Activated CD4-positive, alpha-beta T cell treated with anti-CD3 and anti-CD28 coated beads, Interleukin-2, amount 10 ng/mL, durations not matched to agents 24 days and 14 days (primary cell): ENCODE measurements around the gene TOMM20. TPM values are rescaled to one million over a fixed set of nuclear protein-coding genes. Genes with fewer than 3 reads are reported as not detected.
"Not testable (repeated sequence)": the region's sequence is repeated elsewhere in the genome, so short reads cannot be mapped to it uniquely, and the experiment has no call there.

Experiments used
- DNase-seq: peaks from one replicate; pipeline ENCODE4 v3.0.0; 2022
- H3K27ac Mint-ChIP-seq: one replicate; pipeline ENCODE4 v1.8.0; 2022; ENCODE audit warnings: mild to moderate bottlenecking, mixed read lengths
- H3K27me3 Mint-ChIP-seq: one replicate; pipeline ENCODE4 v1.8.0; 2022; ENCODE audit warnings: mixed read lengths
- H3K36me3 Mint-ChIP-seq: one replicate; pipeline ENCODE4 v1.8.0; 2022; ENCODE audit warnings: low read depth, mild to moderate bottlenecking, mixed read lengths
- H3K4me1 Mint-ChIP-seq: one replicate; pipeline ENCODE4 v1.8.0; 2021; ENCODE audit warnings: mixed read lengths
- H3K4me3 Mint-ChIP-seq: one replicate; pipeline ENCODE4 v1.8.0; 2022; ENCODE audit warnings: mild to moderate bottlenecking, moderate library complexity, mixed read lengths
- H3K9me3 Mint-ChIP-seq: one replicate; pipeline ENCODE4 v1.8.0; 2021; ENCODE audit warnings: mixed read lengths
- intact Hi-C: fragments of 100-400 bp; cut with micrococcal nuclease; formaldehyde crosslinking; loops from one replicate; pipeline ENCODE4 v1.15.1; 2023
- total RNA-seq: library from RNA; stranded (reverse); gene quantifications from 2 replicates; pipeline ENCODE4 v1.2.3, GENCODE V29; 2022

The TOMM20 gene
- total RNA-seq, 1 donor from 2014 or later: 140 TPM

- H3K4me3 Mint-ChIP-seq, intact Hi-C loops, H3K9me3 Mint-ChIP-seq, H3K27me3 Mint-ChIP-seq, H3K27ac Mint-ChIP-seq, DNase-seq, H3K36me3 Mint-ChIP-seq, H3K4me1 Mint-ChIP-seq: not testable (repeated sequence)
Measured at GRCh38 chr1:235092045-235092406, 36.6 kb downstream of the TOMM20 start.

- intact Hi-C loops, H3K4me1 Mint-ChIP-seq, DNase-seq, H3K9me3 Mint-ChIP-seq, H3K4me3 Mint-ChIP-seq, H3K36me3 Mint-ChIP-seq, H3K27me3 Mint-ChIP-seq, H3K27ac Mint-ChIP-seq: not testable (repeated sequence)
Measured at GRCh38 chr1:235091319-235092044, 37.2 kb downstream of the TOMM20 start.

- Mint-ChIP-seq H3K4me3 (no peak overlapping the region), H3K9me3 (no peaks in the 10 kb centered on the region), H3K27ac (no peak overlapping the region), H3K27me3 (no peaks in the 10 kb centered on the region), H3K4me1 (peaks cover 9% of the 10 kb centered on the region), H3K36me3 (no peaks in the 10 kb centered on the region)
- no peak for DNase-seq
- intact Hi-C loops: no loop called here
Measured at GRCh38 chr1:235090406-235091069, 38.1 kb downstream of the TOMM20 start.

- H3K4me1 Mint-ChIP-seq: peaks cover 8% of the 10 kb centered on the region
- DNase-seq: no peak
- no peak overlapping the region for H3K27ac Mint-ChIP-seq
- H3K36me3 Mint-ChIP-seq: no peaks in the 10 kb centered on the region
- H3K9me3 Mint-ChIP-seq: no peaks in the 10 kb centered on the region
- H3K27me3 Mint-ChIP-seq: no peaks in the 10 kb centered on the region
- H3K4me3 Mint-ChIP-seq: no peak overlapping the region
- intact Hi-C loops: no loop called here
Measured at GRCh38 chr1:235088907-235089306, 39.7 kb downstream of the TOMM20 start.

GRCh38 chr1:235088430-235088829, 40.2 kb downstream of the TOMM20 start:
- intact Hi-C loops: no loop called here
- H3K9me3 Mint-ChIP-seq: no peaks in the 10 kb centered on the region
- peaks cover 9% of the 10 kb centered on the region for H3K4me1 Mint-ChIP-seq
- no peaks in the 10 kb centered on the region for H3K27me3 Mint-ChIP-seq
- no peaks in the 10 kb centered on the region for H3K36me3 Mint-ChIP-seq
- no peak overlapping the region for H3K4me3 Mint-ChIP-seq
- no peak overlapping the region for H3K27ac Mint-ChIP-seq
- DNase-seq: no peak

GRCh38 chr1:235087906-235088305, 40.7 kb downstream of the TOMM20 start:
- Mint-ChIP-seq H3K27me3 (no peaks in the 10 kb centered on the region), H3K4me3 (no peak overlapping the region), H3K4me1 (peaks cover 14% of the 10 kb centered on the region), H3K9me3 (no peaks in the 10 kb centered on the region), H3K27ac (no peak overlapping the region), H3K36me3 (no peaks in the 10 kb centered on the region)
- intact Hi-C loops: no loop called here
- no peak for DNase-seq

- H3K27me3 Mint-ChIP-seq, DNase-seq, H3K27ac Mint-ChIP-seq, H3K4me3 Mint-ChIP-seq, H3K36me3 Mint-ChIP-seq, intact Hi-C loops, H3K9me3 Mint-ChIP-seq: not testable (repeated sequence)
- H3K4me1 Mint-ChIP-seq: peaks cover 23% of the 10 kb centered on the region
Measured at GRCh38 chr1:235085411-235086117, 43.1 kb downstream of the TOMM20 start.

GRCh38 chr1:235080788-235081187, 47.8 kb downstream of the TOMM20 start:
- H3K4me3 Mint-ChIP-seq, intact Hi-C loops, H3K27me3 Mint-ChIP-seq, H3K36me3 Mint-ChIP-seq, DNase-seq, H3K9me3 Mint-ChIP-seq: not testable (repeated sequence)
- Mint-ChIP-seq H3K27ac (peak overlapping the region; percentile 69), H3K4me1 (peaks cover 26% of the 10 kb centered on the region)

GRCh38 chr1:235080297-235080657, 48.4 kb downstream of the TOMM20 start:
- DNase-seq, intact Hi-C loops, H3K36me3 Mint-ChIP-seq, H3K27me3 Mint-ChIP-seq, H3K9me3 Mint-ChIP-seq: not testable (repeated sequence)
- peak overlapping the region; percentile 69 for H3K27ac Mint-ChIP-seq
- peaks cover 31% of the 10 kb centered on the region for H3K4me1 Mint-ChIP-seq
- peak overlapping the region; percentile 2 for H3K4me3 Mint-ChIP-seq

GRCh38 chr1:235079443-235080296, 49.0 kb downstream of the TOMM20 start:
- peak overlapping the region; percentile 2 for H3K4me3 Mint-ChIP-seq
- intact Hi-C loops: no loop called here
- peaks cover 37% of the 10 kb centered on the region for H3K4me1 Mint-ChIP-seq
- H3K27me3 Mint-ChIP-seq: no peaks in the 10 kb centered on the region
- peaks cover 2% of the 10 kb centered on the region for H3K36me3 Mint-ChIP-seq
- no peak for DNase-seq
- H3K9me3 Mint-ChIP-seq: no peaks in the 10 kb centered on the region
- no peak overlapping the region for H3K27ac Mint-ChIP-seq

GRCh38 chr1:235078480-235079381, 49.9 kb downstream of the TOMM20 start:
- H3K9me3 Mint-ChIP-seq: no peaks in the 10 kb centered on the region
- DNase-seq: no peak
- H3K27ac Mint-ChIP-seq: no peak overlapping the region
- H3K27me3 Mint-ChIP-seq: no peaks in the 10 kb centered on the region
- no peak overlapping the region for H3K4me3 Mint-ChIP-seq
- H3K36me3 Mint-ChIP-seq: peaks cover 2% of the 10 kb centered on the region
- intact Hi-C loops: no loop called here
- peaks cover 39% of the 10 kb centered on the region for H3K4me1 Mint-ChIP-seq

GRCh38 chr1:235077571-235078479, 50.8 kb downstream of the TOMM20 start:
- Mint-ChIP-seq H3K27ac (no peak overlapping the region), H3K4me3 (peak overlapping the region; percentile 64), H3K4me1 (peaks cover 33% of the 10 kb centered on the region)

More at GRCh38 chr1:235077571-235078479, 50.8 kb downstream of the TOMM20 start:
- intact Hi-C loops: loop anchor here (2.0 kb wide), 1 partner anchor 15 kb away; no protein-coding TSS in a partner anchor
- peaks cover 2% of the 10 kb centered on the region for H3K36me3 Mint-ChIP-seq
- H3K27me3 Mint-ChIP-seq: no peaks in the 10 kb centered on the region
- H3K9me3 Mint-ChIP-seq: no peaks in the 10 kb centered on the region
- peak; percentile 81 for DNase-seq
